Astrocyte of the cerebellum (primary cell): ENCODE results near the gene SLIT3.
"Not testable (repeated sequence)": the region's sequence is repeated elsewhere in the genome, so short reads cannot be mapped to it uniquely, and the experiment has no call there.

Experiments used
- DNase-seq: peaks from one replicate; pipeline ENCODE4 v3.0.0-alpha.2; 2011; ENCODE audit warnings: low read depth
- H3K4me3 ChIP-seq: 2 replicates; pipeline ENCODE4 v1.5.1; 2011; ENCODE audit warnings: mild to moderate bottlenecking, low read depth, low read length, moderate library complexity
- CTCF ChIP-seq: IDR thresholded peaks from 2 replicates; pipeline ENCODE4 v1.5.1; 2012; ENCODE audit warnings: low read length, low read depth, moderate library complexity, mild to moderate bottlenecking; ENCODE audit errors: missing control alignments
- in situ Hi-C: cut with HindIII; loops from 2 replicates; pipeline ENCODE4 v1.10.0; 2017; ENCODE audit warnings: low sequenced_read_pairs

Gene SLIT3

GRCh38 chr5:168743617-168744016, 557.3 kb downstream of the SLIT3 start:
- in situ Hi-C loops, result no loop called here
- DNase-seq, result no peak
- TF ChIP-seq CTCF, result no peak
- H3K4me3 ChIP-seq, result no peak overlapping the region

- DNase-seq, in situ Hi-C loops: not testable (repeated sequence)
Observed at GRCh38 chr5:168742311-168742710, 558.6 kb downstream of the SLIT3 start.

GRCh38 chr5:168740811-168741213, 560.1 kb downstream of the SLIT3 start:
- TF ChIP-seq CTCF, result no peak
- no peak overlapping the region for H3K4me3 ChIP-seq
- DNase-seq, result no peak
- in situ Hi-C loops, result no loop called here

More at GRCh38 chr5:168742311-168742710, 558.6 kb downstream of the SLIT3 start:
- not testable (repeated sequence) for H3K4me3 ChIP-seq

GRCh38 chr5:168740092-168740800, 560.7 kb downstream of the SLIT3 start:
- TF ChIP-seq CTCF, result no peak
- in situ Hi-C loops, result no loop called here
- no peak overlapping the region for H3K4me3 ChIP-seq
- DNase-seq, result no peak

- in situ Hi-C loops, result no loop called here
- TF ChIP-seq CTCF, result no peak
Observed at GRCh38 chr5:168737066-168737465, 563.9 kb downstream of the SLIT3 start.

GRCh38 chr5:168736281-168736831, 564.6 kb downstream of the SLIT3 start:
- no peak for DNase-seq
- in situ Hi-C loops, result no loop called here
- no peak for TF ChIP-seq CTCF
- no peak overlapping the region for H3K4me3 ChIP-seq

More at GRCh38 chr5:168737066-168737465, 563.9 kb downstream of the SLIT3 start:
- no peak overlapping the region for H3K4me3 ChIP-seq
- DNase-seq, result no peak

GRCh38 chr5:168734620-168735300, 566.2 kb downstream of the SLIT3 start:
- DNase-seq, result no peak
- in situ Hi-C loops, result loop anchor here (5.0 kb wide), 1 partner anchor 78 kb away; no protein-coding TSS in a partner anchor
- no peak overlapping the region for H3K4me3 ChIP-seq
- TF ChIP-seq CTCF, result no peak
